Stimulated activated CD8-positive, alpha-beta memory T cell treated with anti-CD3 and anti-CD28 coated beads, Interleukin-15, amount 100 ng/mL, for 24 hours (primary cell): ENCODE data around the gene OSTC.

Source experiments
- DNase-seq: peaks from one replicate; pipeline ENCODE4 v3.0.0-alpha.2; 2020; ENCODE audit warnings: low read depth

The OSTC gene

DNA sequence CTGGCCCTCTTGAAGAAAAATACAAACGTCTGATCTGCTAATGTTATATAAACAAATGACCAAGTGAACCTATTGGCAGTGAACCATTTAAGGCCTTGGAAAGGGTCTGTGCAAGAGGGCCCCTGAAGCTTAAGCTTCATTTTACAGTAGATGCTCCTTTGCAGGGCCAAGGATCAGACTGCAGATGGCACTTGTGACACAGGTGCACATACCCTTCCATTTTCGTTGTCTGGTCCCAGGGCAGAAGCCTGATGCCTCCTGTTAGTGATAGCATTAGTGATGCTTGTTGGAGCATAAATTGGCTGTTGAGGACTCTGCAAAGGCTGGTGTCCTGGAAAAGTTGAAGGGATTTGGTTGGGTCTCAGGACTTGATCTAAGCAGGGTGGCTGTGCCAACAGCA, 65.9 kb downstream of the OSTC start:
- DNase-seq, result no peak

- DNase-seq, result no peak
These were observed 67.0 kb downstream of the OSTC start for GRCh38 chr4:108717386-108717785.
